Tibial artery (tissue), 4 donors: ENCODE data around the gene TNNC1.

Experiments used
- DNase-seq, 2 donors: peaks; one replicate each; pipeline ENCODE4 v3.0.0-alpha.2; 2019
- H3K27ac ChIP-seq, 2 donors: fragments of 200-600 bp; sonication (generic) in 1 of 2; 1 replicate in 1 of 2; 2 replicates in 1 of 2; pipeline ENCODE4 v1.5.1; 2018 to 2019; ENCODE audit warnings: mild to moderate bottlenecking in 1 of 2
- H3K27me3 ChIP-seq, 2 donors: fragments of 200-600 bp; sonication (generic) in 1 of 2; one replicate each; pipeline versions ENCODE4 v1.5.1 to v1.6.0; 2016 to 2019
- H3K36me3 ChIP-seq, 3 donors: fragments of 200-600 bp; sonication (generic) in 2 of 3; one replicate each; pipeline ENCODE4 v1.5.1; 2016 to 2019; ENCODE audit warnings: mild to moderate bottlenecking in 2 of 3
- H3K4me1 ChIP-seq, 4 donors: fragments of 200-600 bp; sonication (generic) in 2 of 4; 1 replicate in 3 of 4; 2 replicates in 1 of 4; pipeline ENCODE4 v1.5.1; 2016 to 2019
- H3K4me3 ChIP-seq, 2 donors: fragments of 200-600 bp; sonication (generic) in 1 of 2; 1 replicate in 1 of 2; 2 replicates in 1 of 2; pipeline ENCODE4 v1.5.1; 2018 to 2019; ENCODE audit warnings: mild to moderate bottlenecking in 2 of 2
- H3K9me3 ChIP-seq, 3 donors: fragments of 200-600 bp; sonication (generic) in 1 of 3; one replicate each; pipeline ENCODE4 v1.5.1; 2016 to 2019
- intact Hi-C: fragments of 100-400 bp; cut with DNase I; formaldehyde crosslinking; loops from one replicate; pipeline ENCODE4 v1.15.0; 2023; ENCODE audit warnings: low total_unique reads
- TF ChIP-seq, protein P1 (sequence below), 2 experiments: fragments of 200-600 bp in 1 of 2; fragments of 450-650 bp in 1 of 2; IDR thresholded peaks; one replicate each; pipeline ENCODE4 v1.5.1; 2017 to 2019; ENCODE audit warnings: antibody characterized with exemption in 2 of 2, mild to moderate bottlenecking in 1 of 2, moderate library complexity in 1 of 2

The TNNC1 gene

GRCh38 chr3:52480768-52481715 is 27.2 kb upstream of the TNNC1 start:
- no peak overlapping the region for H3K27ac ChIP-seq
- H3K36me3 ChIP-seq = peaks cover 81 to 100% (median 95%) of the 10 kb centered on the region in 3 donors
- no peak for DNase-seq

GRCh38 chr3:52479877-52480575 is 26.2 kb upstream of the TNNC1 start:
- no peaks in the 10 kb centered on the region for H3K27me3 ChIP-seq
- intact Hi-C loops = loop anchor here (10.0 kb wide), 1 partner anchor 55 kb away; the partner anchor contains the start of genes NT5DC2 and UQCC5
- TF ChIP-seq, protein P1, sequence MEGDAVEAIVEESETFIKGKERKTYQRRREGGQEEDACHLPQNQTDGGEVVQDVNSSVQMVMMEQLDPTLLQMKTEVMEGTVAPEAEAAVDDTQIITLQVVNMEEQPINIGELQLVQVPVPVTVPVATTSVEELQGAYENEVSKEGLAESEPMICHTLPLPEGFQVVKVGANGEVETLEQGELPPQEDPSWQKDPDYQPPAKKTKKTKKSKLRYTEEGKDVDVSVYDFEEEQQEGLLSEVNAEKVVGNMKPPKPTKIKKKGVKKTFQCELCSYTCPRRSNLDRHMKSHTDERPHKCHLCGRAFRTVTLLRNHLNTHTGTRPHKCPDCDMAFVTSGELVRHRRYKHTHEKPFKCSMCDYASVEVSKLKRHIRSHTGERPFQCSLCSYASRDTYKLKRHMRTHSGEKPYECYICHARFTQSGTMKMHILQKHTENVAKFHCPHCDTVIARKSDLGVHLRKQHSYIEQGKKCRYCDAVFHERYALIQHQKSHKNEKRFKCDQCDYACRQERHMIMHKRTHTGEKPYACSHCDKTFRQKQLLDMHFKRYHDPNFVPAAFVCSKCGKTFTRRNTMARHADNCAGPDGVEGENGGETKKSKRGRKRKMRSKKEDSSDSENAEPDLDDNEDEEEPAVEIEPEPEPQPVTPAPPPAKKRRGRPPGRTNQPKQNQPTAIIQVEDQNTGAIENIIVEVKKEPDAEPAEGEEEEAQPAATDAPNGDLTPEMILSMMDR (IDR thresholded peaks at IDR 0.05) = no peak
- no peak for DNase-seq
- H3K27ac ChIP-seq = no peak overlapping the region
- H3K9me3 ChIP-seq = no peaks in the 10 kb centered on the region
- no peak overlapping the region for H3K4me3 ChIP-seq
- peaks cover 83 to 100% (median 95%) of the 10 kb centered on the region in 3 donors for H3K36me3 ChIP-seq
- H3K4me1 ChIP-seq = peaks cover 0 to 5% (median 0%) of the 10 kb centered on the region in 4 donors

More at GRCh38 chr3:52480768-52481715, 27.2 kb upstream of the TNNC1 start:
- no peaks in the 10 kb centered on the region for H3K27me3 ChIP-seq
- no peak overlapping the region for H3K4me3 ChIP-seq
- TF ChIP-seq, protein P1 (IDR thresholded peaks at IDR 0.05) = no peak
- no peaks in the 10 kb centered on the region for H3K9me3 ChIP-seq
- H3K4me1 ChIP-seq = peaks cover 0 to 5% (median 0%) of the 10 kb centered on the region in 4 donors
- intact Hi-C loops = no loop called here

- peaks cover 86 to 100% (median 97%) of the 10 kb centered on the region in 3 donors for H3K36me3 ChIP-seq
- H3K4me3 ChIP-seq = no peak overlapping the region
- intact Hi-C loops = loop anchor here (10.0 kb wide), 1 partner anchor 56 kb away; the partner anchor contains the start of genes NT5DC2 and UQCC5
- DNase-seq = no peak
- no peaks in the 10 kb centered on the region for H3K9me3 ChIP-seq
- H3K27ac ChIP-seq = no peak overlapping the region
- no peaks in the 10 kb centered on the region for H3K27me3 ChIP-seq
- TF ChIP-seq, protein P1 (IDR thresholded peaks at IDR 0.05) = no peak
- peaks cover 0 to 1% (median 0%) of the 10 kb centered on the region in 4 donors for H3K4me1 ChIP-seq
These were observed 25.4 kb upstream of the TNNC1 start for GRCh38 chr3:52479037-52479876.

GRCh38 chr3:52477796-52478095 is 23.9 kb upstream of the TNNC1 start:
- DNase-seq = no peak
- TF ChIP-seq, protein P1 (IDR thresholded peaks at IDR 0.05) = no peak
- no peaks in the 10 kb centered on the region for H3K9me3 ChIP-seq
- intact Hi-C loops = loop anchor here (10.0 kb wide), 1 partner anchor 57 kb away; the partner anchor contains the start of genes NT5DC2 and UQCC5
- H3K27me3 ChIP-seq = no peaks in the 10 kb centered on the region
- H3K27ac ChIP-seq = no peak overlapping the region
- H3K4me1 ChIP-seq = no peaks in the 10 kb centered on the region
- peaks cover 95 to 100% (median 100%) of the 10 kb centered on the region in 3 donors for H3K36me3 ChIP-seq
- H3K4me3 ChIP-seq = no peak overlapping the region
